HT1080 (cell line): Measurements from ENCODE around the gene NUDT16L1. TPM values are rescaled to one million over a fixed set of nuclear protein-coding genes. Genes with fewer than 3 reads are reported as not detected.
A peak's percentile ranks its signal among the peaks of the same experiment; 100 is the strongest.
"Not testable (repeated sequence)": the region's sequence is repeated elsewhere in the genome, so short reads cannot be mapped to it uniquely, and the experiment has no call there.

Source experiments
- DNase-seq: peaks from one replicate; pipeline ENCODE4 v3.0.0-alpha.2; 2015; ENCODE audit warnings: low read depth
- total RNA-seq: library from RNA; depleted of rRNA; stranded (reverse); fragments of >200 nt; shearing (Covaris generic); gene quantifications from 2 replicates; pipeline ENCODE4 v1.2.3, GENCODE V29; 2014

NUDT16L1 gene
- total RNA-seq, 1 experiment from 2014 or later: 27.3 TPM

DNA sequence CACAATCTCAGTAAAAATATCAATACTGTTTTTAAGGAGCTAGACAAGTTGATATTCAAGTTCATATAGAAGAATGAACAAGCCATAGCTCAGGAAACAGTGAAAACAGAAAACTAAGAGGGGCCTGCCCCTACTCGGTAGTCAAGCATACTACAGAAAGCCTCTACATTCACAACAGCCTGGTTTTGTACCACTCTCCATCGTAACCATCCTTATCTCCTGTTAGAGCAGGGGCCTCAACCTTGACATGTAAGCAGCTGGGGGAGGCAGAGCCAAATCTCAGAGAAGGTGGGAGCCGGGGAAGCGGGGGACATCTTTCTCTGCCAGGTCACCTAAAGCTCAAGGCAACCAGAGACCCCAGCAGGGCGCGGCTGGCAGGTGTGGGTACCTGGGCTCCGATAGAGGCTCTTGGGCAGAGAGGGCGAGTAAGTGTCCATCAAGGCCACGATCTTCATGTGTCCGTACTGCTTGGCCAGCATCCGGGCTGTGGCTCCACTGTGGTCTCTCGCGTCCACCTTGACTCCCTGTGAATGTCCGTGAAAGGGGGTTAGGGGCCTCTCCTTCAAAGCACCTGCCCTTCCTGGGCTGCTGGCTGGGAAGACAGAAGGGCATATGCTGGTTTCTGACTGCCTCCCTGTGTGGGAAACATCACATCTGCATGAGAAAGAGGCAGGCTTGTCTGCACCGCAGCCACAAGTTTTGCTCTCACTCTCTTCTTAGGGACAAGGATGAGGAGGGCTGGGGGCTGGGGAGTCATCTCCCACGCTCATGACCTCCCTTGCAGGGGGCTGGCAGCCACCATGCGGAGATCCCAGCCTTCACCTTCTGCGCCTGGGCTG lies 20.5 kb downstream of the NUDT16L1 start:
- DNase-seq: no peak

DNA sequence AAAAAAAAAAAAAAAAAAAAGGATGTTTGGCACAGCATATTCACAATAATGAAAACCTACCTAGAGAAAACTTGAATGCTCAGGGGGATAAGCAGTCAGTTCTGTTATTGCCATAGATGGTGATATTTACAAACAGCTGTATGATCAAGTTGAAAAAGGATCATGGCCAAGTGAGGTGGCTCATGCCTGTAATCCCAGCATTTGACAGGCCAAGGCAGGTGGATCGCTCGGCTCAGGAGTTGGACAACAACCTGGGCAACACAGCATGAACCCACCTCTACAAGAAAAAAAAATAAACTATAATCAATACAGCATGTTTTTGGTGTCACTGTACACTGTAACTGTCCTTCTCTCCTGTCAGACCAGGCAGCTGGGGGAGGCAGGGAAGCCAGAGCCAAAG lies 21.6 kb downstream of the NUDT16L1 start:
- no peak for DNase-seq

GRCh38 chr16:4718466-4718865 lies 25.1 kb downstream of the NUDT16L1 start:
- DNase-seq: no peak

- no peak for DNase-seq
Observed at GRCh38 chr16:4723071-4723767, 29.9 kb downstream of the NUDT16L1 start.

GRCh38 chr16:4724661-4725270 lies 31.4 kb downstream of the NUDT16L1 start:
- no peak for DNase-seq

DNA sequence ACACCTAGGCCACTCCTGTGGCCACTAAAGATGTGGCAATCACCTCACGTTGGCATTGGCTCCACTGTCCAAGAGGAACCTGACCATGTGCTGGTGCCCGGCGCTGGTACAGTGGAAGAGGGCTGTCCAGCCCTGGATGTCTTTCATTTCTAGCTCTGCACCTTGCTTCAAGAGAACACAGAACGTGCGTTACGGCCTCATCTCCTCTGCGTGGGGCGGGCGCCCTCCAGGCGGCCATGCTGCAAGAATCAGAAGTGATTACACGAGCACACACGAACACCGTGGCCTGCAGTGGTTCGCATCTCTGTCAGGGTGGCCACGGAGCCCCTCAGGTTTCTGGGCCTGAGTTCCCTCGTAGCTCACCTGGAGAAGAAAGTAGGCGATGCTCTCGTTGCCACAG lies 33.3 kb downstream of the NUDT16L1 start:
- DNase-seq: no peak

DNA sequence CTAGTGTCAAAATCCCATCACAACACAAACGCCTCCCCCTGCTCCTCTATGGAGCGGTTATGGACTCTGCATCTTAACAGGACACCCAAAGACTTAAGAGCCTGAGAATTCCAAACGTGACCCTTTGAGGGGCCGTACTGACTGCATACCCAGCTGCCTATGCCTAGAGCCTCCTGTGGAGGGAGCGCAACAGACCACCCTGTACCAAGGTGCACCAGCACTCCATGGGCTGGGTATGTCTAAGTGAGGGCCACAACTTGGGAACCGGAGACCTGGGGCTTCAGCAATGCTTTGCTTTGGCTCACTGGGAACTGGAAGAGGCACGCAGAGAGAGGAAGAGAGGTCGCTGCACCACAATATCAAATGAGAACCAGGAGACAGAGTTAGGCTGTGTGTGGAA lies 35.3 kb downstream of the NUDT16L1 start:
- DNase-seq: no peak

DNA sequence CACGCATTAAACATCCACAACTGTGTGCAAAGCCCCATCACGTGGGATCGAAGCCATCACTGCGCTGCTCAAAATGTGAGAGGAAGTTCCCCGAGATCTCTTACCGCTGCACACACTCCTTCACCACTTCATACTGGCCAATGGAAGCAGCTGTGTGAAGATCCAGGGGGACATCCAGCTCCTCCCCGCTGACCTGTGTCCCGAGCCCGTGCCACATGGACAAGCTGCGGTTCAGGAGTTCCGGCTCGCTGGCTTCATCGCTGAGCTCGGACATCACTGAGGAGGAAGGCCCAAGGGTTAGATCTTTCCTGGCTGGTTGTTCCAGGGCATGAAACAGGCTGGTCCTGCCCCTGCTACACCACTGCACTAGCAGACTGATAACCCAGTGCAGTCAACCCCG lies 36.5 kb downstream of the NUDT16L1 start:
- no peak for DNase-seq

GRCh38 chr16:4733211-4733742 lies 39.9 kb downstream of the NUDT16L1 start:
- no peak for DNase-seq

- no peak for DNase-seq
Observed at GRCh38 chr16:4733747-4734062, 40.3 kb downstream of the NUDT16L1 start.

- DNase-seq: peak; percentile 96
Observed at GRCh38 chr16:4734063-4734729, 40.8 kb downstream of the NUDT16L1 start, which contains the start of the genes ANKS3 and DNAAF8. Gene ANKS3 (minus strand): TSS chr16:4734271. CDS start chr16:4730149, 4,122 bp downstream. Gene DNAAF8 (plus strand): TSS chr16:4734537. CDS start chr16:4736515, 1,978 bp downstream.

GRCh38 chr16:4734730-4735535 lies 41.6 kb downstream of the NUDT16L1 start:
- peak; percentile 66 for DNase-seq

DNA sequence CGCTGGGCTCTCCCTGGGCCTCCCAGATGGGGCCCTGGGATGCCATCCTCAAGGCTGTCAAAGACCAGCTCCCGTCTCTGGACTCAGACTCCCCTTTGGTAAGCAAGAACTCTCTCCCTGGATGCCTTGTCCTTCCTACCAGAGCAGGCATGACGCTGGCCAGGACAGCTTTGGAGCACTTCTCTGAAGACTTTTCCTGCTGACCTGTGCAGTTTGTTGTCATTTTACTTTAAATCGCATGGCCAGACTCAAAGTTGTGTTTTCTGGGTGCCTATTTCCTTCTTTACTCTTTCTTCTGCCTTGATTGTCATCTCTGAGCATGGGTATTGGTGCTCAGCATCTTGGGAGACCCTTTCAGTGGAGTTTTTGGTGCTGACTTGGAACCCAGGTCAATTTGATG lies 43.2 kb downstream of the NUDT16L1 start:
- no peak for DNase-seq

DNA sequence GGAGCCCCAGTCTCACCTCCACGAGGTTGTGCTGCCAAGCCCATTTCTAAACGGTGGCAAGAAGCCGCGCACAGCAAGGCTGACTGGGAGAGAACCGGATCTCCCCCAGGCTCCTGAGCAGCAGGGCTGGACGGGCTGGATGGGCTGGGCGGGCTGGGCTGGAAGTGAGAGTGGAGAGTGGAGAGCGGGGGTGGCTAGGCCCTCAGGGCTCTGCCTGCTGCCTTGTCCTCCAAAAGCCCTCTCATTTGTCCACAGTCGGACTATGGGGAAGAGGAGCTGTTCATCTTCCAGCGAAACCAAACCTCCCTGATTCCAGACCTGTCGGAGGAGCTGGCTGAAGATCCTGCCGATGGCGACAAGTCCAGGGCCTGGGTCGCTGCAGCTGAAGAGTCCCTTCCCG lies 44.2 kb downstream of the NUDT16L1 start:
- no peak for DNase-seq

DNA sequence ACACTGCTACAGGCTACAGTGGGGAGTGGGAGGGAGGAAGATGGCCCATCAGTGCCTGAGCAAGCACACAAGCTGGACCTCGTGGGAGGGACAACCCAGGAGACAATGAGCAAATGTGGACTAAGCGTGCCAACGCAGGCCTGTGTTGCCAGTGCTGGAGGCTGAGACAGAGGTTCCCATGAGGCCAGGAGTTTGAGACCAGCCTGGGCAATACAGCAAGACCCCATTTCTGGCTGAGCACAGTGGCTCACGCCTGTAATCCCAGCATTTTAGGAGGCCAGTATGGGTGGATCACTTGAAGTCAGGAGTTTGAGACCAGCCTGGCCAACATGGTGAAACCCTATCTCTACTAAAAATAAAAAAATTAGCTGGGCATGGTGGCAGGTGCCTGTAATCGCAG lies 45.0 kb downstream of the NUDT16L1 start:
- DNase-seq: not testable (repeated sequence)

GRCh38 chr16:4743226-4743878 lies 50.0 kb downstream of the NUDT16L1 start:
- DNase-seq: no peak

GRCh38 chr16:4744555-4745273 lies 51.4 kb downstream of the NUDT16L1 start:
- DNase-seq: no peak

GRCh38 chr16:4745274-4745569 lies 51.9 kb downstream of the NUDT16L1 start:
- no peak for DNase-seq
